Measurements from ENCODE around the gene MBOAT2.
"Not testable (repeated sequence)": the region's sequence is repeated elsewhere in the genome, so short reads cannot be mapped to it uniquely, and the experiment has no call there.

MBOAT2 gene

DNA sequence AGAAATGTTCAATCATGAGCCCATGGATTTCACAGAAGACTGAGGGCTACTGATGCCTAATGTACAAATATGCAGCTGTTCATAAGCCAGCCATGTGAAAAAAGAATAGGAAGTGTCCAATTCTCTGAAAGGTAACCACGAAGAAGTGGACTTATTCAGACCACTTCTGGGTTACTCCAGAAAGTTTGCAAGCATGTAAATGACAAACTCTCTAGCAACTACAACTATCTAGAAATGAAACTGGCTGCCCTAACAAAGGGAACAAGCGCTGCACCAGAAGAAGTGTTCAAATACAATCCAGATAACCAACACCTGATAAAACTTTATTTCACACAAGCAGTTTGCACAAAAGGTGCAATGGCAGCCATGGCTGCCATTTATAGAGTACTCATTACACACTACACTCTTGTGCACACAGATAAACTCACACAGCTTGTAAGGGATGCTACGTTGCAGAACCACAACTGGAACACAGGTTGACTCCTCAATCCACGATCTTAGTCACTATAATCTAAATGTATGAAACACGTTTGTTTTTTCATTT is 13.9 kb downstream of the MBOAT2 start:
- no peak for DNase-seq (ENCODE audit: low spot score)

DNA sequence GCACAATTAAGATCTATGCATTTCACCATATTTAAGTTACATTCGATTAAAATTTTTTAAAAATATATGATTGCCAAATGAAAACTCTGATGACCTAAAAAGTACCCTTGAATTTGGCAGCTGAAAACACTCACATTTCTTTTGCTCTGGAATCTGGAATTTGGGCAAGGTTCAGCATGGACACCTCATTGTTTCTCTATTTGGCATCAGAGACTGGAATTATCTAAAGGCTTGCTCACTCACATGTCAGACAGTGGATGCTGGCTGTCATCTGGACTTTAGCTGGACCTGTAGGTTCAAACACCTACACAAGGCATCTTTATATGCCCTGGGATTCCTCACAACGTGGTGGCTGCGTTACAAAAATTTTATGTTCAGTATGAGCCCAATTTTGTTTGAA is 16.1 kb downstream of the MBOAT2 start:
- DNase-seq (ENCODE audit: low spot score) = peak; percentile 63

- DNase-seq (ENCODE audit: low spot score) = no peak
These were observed 17.0 kb downstream of the MBOAT2 start for GRCh38 chr2:8986327-8986976.

DNA sequence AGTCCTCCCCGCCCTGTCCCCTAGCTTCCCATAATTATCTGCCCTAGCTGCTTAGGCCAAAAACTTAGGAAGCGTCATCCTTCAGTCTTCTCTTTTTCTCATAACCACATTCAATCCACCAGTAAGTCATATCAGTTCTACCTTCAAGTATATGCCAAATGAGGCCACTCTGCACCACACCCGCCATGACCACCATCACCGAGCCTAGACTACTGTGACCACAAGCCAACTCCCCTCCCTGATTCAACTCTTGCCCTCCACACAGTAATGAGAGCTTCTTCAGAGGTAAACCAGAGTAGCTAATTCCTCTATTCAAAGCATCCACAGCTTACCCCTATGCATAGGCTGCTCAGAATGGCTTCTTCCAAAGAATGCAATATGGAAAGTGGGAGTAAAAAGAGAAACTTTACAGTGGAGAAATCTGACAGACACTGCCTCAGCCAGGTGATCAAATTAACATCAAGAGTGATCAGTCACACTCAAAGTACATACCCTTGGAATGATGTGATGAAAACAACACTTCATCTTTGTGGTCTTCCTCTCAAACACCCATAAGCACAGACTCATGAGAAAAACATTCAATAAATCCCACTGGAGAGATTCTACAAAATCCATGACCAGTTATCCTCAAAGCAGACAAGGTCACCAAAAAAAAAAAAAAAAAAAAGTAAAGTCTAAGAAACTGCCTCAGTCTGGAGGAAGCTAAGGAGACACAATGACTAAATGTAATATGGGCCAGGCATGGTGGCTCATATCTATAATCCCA is 17.7 kb downstream of the MBOAT2 start:
- DNase-seq (ENCODE audit: low spot score) = peak; percentile 19

- DNase-seq (ENCODE audit: low spot score) = no peak
These were observed 18.6 kb downstream of the MBOAT2 start for GRCh38 chr2:8984855-8985254.

DNA sequence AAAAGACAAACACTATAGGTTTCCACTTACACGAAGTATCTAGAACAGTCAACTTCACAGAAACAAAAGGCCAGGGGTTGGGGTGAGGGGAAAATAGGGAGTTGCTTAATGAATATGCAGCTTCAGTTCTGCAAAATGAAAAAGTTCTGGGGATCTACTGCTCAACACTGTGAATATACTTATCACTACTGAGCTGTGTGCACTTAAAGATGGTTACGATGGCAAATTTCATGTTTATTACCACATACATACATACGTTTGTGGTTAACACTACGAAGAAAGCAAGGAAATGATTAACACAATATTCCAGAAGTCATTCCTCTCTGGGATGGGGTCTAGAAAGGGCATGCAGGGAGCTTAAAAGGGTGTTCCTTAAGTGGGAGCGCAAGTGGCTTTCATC is 19.3 kb downstream of the MBOAT2 start:
- no peak for DNase-seq (ENCODE audit: low spot score)

- DNase-seq (ENCODE audit: low spot score) = no peak
These were observed 19.9 kb downstream of the MBOAT2 start for GRCh38 chr2:8983571-8983970.

DNA sequence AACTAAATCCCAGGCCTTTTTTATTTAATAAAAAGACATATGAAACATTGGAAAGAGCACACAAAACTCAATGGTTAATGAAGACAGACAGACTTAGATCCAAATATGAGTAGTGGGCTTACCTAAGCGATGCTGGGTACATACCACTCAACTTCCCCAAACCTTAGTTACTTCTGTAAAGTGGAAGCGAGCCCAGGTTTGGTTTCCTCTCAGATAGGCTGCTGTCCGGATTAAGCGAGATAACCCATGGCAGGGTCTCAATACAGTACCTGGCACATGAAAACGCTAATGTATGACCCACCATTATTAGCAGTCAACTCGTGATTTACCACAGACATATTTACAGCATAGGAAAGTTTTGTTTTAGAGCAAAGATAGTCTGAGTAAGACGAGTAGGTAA is 21.6 kb downstream of the MBOAT2 start:
- no peak for DNase-seq (ENCODE audit: low spot score)

GRCh38 chr2:8980096-8980495 is 23.4 kb downstream of the MBOAT2 start:
- DNase-seq (ENCODE audit: low spot score) = no peak

DNA sequence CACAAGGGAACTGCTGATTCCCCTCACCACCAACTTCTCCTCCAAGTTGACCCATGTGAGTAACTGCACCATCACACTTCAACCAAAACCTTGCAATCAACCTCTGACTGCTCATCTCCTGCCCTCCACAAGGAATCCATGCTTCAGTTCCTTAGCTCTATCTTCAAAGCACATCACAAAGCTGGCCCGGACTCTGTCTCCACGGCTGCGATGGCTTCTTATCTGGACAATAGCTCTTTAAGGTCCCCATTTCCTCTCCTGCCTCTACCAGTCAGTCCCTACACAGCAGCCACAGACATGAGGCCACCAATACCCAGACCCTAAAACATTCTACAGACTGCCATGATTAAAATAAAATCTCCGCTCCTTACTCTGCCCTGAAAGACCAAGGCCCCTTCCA is 25.7 kb downstream of the MBOAT2 start:
- no peak for DNase-seq (ENCODE audit: low spot score)

DNA sequence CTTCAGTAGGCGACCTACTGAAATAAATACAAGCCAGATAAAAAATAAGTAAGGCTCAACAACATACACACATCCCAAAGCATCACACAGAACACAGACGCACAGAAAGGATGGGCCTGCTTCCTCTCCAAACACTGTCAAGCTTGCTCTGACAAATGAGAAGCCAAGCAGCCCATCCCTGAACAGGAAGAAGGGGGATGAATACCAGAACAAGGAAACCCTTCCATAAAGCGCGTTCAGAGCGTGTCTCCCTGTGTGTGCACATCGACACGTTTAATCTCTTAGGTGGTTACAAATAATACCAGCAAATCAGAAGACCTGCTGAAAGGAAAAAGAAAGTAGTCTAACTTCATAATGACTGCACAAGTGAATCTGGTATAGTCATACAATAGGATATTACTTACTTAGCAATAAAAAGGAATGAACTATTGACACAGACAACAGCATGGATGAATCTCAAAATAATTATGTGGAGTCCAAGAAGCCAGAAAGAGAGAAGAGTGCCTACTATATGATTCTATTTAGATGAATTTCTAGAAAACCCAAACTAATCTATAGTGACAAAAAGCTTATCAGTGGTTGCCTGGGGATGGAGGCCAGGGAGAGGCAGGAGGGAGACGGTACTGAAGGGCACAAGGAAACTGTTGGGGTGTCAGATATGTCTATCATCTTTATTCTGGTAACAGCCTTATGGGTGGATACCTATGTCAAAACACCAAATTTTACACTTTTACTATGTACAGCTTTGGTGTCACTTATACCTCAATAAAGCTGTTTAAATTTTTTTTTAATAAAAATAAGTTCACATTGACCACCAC is 26.8 kb downstream of the MBOAT2 start:
- no peak for DNase-seq (ENCODE audit: low spot score)

GRCh38 chr2:8974016-8974415 is 29.5 kb downstream of the MBOAT2 start:
- DNase-seq (ENCODE audit: low spot score) = no peak

DNA sequence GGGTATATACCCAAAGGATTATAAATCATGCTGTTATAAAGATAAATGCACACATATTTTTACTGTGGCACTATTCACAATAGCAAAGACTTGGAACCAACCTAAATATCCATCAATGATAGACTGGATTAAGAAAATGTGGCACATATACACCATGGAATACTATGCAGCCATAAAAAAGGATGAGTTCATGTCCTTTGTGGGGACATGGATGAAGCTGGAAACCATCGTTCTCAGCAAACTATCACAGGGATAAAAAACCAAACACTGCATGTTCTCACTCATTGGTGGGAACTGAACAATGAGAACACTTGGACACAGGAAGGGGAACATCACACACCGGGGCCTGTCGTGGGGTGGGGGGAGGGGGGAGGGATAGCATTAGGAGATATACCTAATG is 30.5 kb downstream of the MBOAT2 start:
- DNase-seq (ENCODE audit: low spot score) = not testable (repeated sequence)

- not testable (repeated sequence) for DNase-seq (ENCODE audit: low spot score)
These were observed 30.9 kb downstream of the MBOAT2 start for GRCh38 chr2:8972535-8972934.

DNA sequence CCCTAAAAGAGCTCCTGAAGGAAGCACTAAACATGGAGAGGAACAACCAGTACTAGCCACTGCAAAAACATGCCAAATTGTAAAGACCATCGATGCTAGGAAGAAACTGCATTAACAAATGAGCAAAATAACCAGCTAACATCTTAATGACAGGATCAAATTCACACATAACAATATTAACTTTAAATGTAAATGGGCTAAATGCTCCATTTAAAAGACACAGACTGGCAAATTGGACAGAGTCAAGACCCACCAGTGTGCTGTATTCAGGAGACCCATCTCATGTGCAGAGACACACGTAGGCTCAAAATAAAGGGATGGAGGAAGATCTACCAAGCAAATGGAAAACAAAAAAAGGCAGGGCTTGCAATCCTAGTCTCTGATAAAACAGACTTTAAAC is 34.1 kb downstream of the MBOAT2 start:
- not testable (repeated sequence) for DNase-seq (ENCODE audit: low spot score)

DNA sequence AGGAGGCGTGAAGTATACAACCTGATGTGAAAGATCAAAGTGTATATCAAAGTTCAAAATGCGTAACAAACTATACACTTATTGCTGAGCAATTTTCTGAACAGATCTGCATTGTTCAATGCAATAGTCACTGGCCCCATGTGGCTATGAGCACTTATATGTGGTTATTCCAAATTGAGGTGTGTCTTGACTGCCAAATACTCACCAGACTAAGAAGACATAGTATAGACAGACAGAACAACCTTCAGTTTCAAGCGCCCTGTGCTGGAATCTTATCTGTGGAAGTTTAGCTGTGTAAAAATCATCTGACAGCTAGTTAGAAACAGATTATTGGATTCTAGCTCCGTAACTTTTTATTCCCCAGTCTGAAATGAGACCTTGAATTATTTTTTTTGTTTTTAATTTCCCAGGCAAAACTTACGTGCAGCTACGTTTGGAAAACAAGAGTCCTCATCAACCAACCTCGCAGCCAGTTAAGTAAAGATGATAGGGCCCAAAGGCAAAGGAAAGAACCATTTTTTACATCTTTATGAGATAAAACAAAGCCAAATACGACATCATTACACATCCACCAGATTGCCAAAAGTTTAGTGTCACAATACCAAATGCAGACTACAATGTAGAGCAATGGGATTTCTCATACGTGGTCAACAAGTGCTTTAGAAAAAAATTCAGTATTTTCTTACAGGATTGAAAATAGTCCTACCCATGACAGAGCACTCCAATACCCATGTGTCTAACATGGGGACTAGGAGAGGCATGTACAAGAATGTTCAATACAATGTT is 37.2 kb downstream of the MBOAT2 start:
- DNase-seq (ENCODE audit: low spot score) = peak; percentile 14

- DNase-seq (ENCODE audit: low spot score) = no peak
These were observed 38.1 kb downstream of the MBOAT2 start for GRCh38 chr2:8965216-8965969.

GRCh38 chr2:8962890-8963289 is 40.6 kb downstream of the MBOAT2 start:
- no peak for DNase-seq (ENCODE audit: low spot score)

DNA sequence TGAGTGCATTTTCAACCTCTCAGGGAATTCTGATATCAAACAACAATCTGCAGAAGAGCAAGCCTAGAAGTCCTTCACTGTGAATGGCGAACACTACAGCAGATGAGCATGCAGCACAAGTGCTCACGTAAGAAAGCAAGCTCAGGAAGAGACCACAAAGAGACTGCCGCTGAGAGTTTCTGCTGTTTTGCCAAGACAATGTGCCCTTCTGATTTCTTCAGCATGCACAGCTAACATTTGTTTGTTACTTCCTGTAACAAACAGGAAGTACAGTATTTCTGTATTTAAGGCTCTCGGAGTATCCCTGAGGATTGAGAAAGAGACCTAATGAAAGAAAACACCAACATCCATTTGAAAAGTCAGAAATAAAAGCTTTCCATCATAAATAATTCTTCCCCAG is 45.9 kb downstream of the MBOAT2 start:
- DNase-seq (ENCODE audit: low spot score) = no peak

GRCh38 chr2:8956774-8957173 is 46.7 kb downstream of the MBOAT2 start:
- DNase-seq (ENCODE audit: low spot score) = no peak

- DNase-seq (ENCODE audit: low spot score) = no peak
These were observed 48.5 kb downstream of the MBOAT2 start for GRCh38 chr2:8954990-8955389.

All from AG20443 (cell line).